ENCODE results near the gene UBE2K.
"Not testable (repeated sequence)": the region's sequence is repeated elsewhere in the genome, so short reads cannot be mapped to it uniquely, and the experiment has no call there.

GRCh38 chr4:39813761-39814160, 115.8 kb downstream of the UBE2K start:
- not testable (repeated sequence) for TF ChIP-seq CTCF, POLR2A (IDR thresholded peaks at IDR 0.05)
